ENCODE measurements around the gene MBD3L2B. TPM values are rescaled to one million over a fixed set of nuclear protein-coding genes. Genes with fewer than 3 reads are reported as not detected.
"Not testable (repeated sequence)": the region's sequence is repeated elsewhere in the genome, so short reads cannot be mapped to it uniquely, and the experiment has no call there.

MBD3L2B gene
- not detected in 2 replicates for total RNA-seq

GRCh38 chr19:7021331-7021730 is at the start of gene MBD3L2B:
Gene MBD3L2B, minus strand, starts transcription at chr19:7021431. Its CDS starts 34 bp downstream, at chr19:7021397.
- not testable (repeated sequence) for H3K4me3 ChIP-seq (ENCODE audit: low read depth, low read length); DNase-seq (ENCODE audit: low read depth)

- H3K4me3 ChIP-seq (ENCODE audit: low read depth, low read length), result peak overlapping the region; percentile 86
- no peak for DNase-seq (ENCODE audit: low read depth)
- TF ChIP-seq, protein P1, sequence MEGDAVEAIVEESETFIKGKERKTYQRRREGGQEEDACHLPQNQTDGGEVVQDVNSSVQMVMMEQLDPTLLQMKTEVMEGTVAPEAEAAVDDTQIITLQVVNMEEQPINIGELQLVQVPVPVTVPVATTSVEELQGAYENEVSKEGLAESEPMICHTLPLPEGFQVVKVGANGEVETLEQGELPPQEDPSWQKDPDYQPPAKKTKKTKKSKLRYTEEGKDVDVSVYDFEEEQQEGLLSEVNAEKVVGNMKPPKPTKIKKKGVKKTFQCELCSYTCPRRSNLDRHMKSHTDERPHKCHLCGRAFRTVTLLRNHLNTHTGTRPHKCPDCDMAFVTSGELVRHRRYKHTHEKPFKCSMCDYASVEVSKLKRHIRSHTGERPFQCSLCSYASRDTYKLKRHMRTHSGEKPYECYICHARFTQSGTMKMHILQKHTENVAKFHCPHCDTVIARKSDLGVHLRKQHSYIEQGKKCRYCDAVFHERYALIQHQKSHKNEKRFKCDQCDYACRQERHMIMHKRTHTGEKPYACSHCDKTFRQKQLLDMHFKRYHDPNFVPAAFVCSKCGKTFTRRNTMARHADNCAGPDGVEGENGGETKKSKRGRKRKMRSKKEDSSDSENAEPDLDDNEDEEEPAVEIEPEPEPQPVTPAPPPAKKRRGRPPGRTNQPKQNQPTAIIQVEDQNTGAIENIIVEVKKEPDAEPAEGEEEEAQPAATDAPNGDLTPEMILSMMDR (IDR thresholded peaks at IDR 0.05; ENCODE audit: insufficient read depth, low read depth, low read length), result no peak
Measured at GRCh38 chr19:7069904-7070226, 48.6 kb upstream of the MBD3L2B start.

GRCh38 chr19:7069042-7069903 is 48.0 kb upstream of the MBD3L2B start, which contains the start of gene ZNF557:
Gene ZNF557, plus strand, starts transcription at chr19:7069703. Its CDS starts 5,372 bp downstream, at chr19:7075075.
- peak; percentile 98 for DNase-seq (ENCODE audit: low read depth)
- TF ChIP-seq, protein P1 (IDR thresholded peaks at IDR 0.05; ENCODE audit: insufficient read depth, low read depth, low read length), result no peak
- H3K4me3 ChIP-seq (ENCODE audit: low read depth, low read length), result peak within 1 kb of the TSS; percentile 86

GRCh38 chr19:7068599-7068998 is 47.4 kb upstream of the MBD3L2B start:
- H3K4me3 ChIP-seq (ENCODE audit: low read depth, low read length), result peak overlapping the region; percentile 32
- TF ChIP-seq, protein P1 (IDR thresholded peaks at IDR 0.05; ENCODE audit: insufficient read depth, low read depth, low read length), result no peak

GRCh38 chr19:7067716-7068115 is 46.5 kb upstream of the MBD3L2B start:
- TF ChIP-seq, protein P1 (IDR thresholded peaks at IDR 0.05; ENCODE audit: insufficient read depth, low read depth, low read length), result no peak
- no peak for DNase-seq (ENCODE audit: low read depth)
- H3K4me3 ChIP-seq (ENCODE audit: low read depth, low read length), result no peak overlapping the region

More at GRCh38 chr19:7068599-7068998, 47.4 kb upstream of the MBD3L2B start:
- DNase-seq (ENCODE audit: low read depth), result no peak

GRCh38 chr19:7067122-7067521 is 45.9 kb upstream of the MBD3L2B start:
- TF ChIP-seq, protein P1 (IDR thresholded peaks at IDR 0.05; ENCODE audit: insufficient read depth, low read depth, low read length), result peak; percentile 30
- not testable (repeated sequence) for H3K4me3 ChIP-seq (ENCODE audit: low read depth, low read length)
- peak; percentile 15 for DNase-seq (ENCODE audit: low read depth)

GRCh38 chr19:7063764-7064418 is 42.7 kb upstream of the MBD3L2B start:
- TF ChIP-seq, protein P1 (IDR thresholded peaks at IDR 0.05; ENCODE audit: insufficient read depth, low read depth, low read length), result no peak
- no peak overlapping the region for H3K4me3 ChIP-seq (ENCODE audit: low read depth, low read length)
- DNase-seq (ENCODE audit: low read depth), result no peak
